ENCODE results near the gene NPPC. TPM values are rescaled to one million over a fixed set of nuclear protein-coding genes. Genes with fewer than 3 reads are reported as not detected.

The NPPC gene
- total RNA-seq, 4 donors from 2014 or later: not detected

DNA sequence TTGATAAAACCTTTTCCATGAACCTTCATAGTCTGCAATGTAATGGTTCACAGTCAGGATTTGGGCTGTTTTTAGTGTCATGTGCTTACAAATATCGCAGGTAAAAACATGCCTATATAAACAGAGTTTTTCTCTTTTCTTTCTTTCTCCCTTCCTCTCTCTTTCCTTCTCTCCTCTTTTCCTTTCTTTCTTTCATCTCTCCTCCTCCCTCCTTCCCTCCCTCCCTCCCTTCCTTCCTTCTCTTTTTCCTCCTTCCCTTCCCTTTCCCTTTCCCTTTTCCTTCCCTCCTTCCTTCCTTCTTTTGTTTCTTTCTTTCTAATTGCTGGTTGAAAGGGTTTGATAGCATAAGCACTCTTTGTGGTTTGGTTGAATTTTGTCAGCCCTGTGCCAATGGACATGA lies 9.6 kb upstream of the NPPC start:
- no peak overlapping the region for H3K4me3 ChIP-seq
- no peak for DNase-seq (ENCODE audit: low spot score in 2 of 2)
- TF ChIP-seq POLR2AphosphoS5 (IDR thresholded peaks at IDR 0.05): no peak
- no peak for TF ChIP-seq POLR2A (IDR thresholded peaks at IDR 0.05)
- no peak for TF ChIP-seq EP300 (IDR thresholded peaks at IDR 0.05)
- TF ChIP-seq, protein P1, sequence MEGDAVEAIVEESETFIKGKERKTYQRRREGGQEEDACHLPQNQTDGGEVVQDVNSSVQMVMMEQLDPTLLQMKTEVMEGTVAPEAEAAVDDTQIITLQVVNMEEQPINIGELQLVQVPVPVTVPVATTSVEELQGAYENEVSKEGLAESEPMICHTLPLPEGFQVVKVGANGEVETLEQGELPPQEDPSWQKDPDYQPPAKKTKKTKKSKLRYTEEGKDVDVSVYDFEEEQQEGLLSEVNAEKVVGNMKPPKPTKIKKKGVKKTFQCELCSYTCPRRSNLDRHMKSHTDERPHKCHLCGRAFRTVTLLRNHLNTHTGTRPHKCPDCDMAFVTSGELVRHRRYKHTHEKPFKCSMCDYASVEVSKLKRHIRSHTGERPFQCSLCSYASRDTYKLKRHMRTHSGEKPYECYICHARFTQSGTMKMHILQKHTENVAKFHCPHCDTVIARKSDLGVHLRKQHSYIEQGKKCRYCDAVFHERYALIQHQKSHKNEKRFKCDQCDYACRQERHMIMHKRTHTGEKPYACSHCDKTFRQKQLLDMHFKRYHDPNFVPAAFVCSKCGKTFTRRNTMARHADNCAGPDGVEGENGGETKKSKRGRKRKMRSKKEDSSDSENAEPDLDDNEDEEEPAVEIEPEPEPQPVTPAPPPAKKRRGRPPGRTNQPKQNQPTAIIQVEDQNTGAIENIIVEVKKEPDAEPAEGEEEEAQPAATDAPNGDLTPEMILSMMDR (IDR thresholded peaks at IDR 0.05): no peak
- no peaks in the 10 kb centered on the region for H3K36me3 ChIP-seq
- H3K9me3 ChIP-seq: no peaks in the 10 kb centered on the region
- no peaks in the 10 kb centered on the region for H3K4me1 ChIP-seq
- WGBS: 77% methylated on average over 1 of the region's 1 CpG
- H3K27me3 ChIP-seq: peaks cover 2% of the 10 kb centered on the region
- H3K27ac ChIP-seq: no peak overlapping the region

DNA sequence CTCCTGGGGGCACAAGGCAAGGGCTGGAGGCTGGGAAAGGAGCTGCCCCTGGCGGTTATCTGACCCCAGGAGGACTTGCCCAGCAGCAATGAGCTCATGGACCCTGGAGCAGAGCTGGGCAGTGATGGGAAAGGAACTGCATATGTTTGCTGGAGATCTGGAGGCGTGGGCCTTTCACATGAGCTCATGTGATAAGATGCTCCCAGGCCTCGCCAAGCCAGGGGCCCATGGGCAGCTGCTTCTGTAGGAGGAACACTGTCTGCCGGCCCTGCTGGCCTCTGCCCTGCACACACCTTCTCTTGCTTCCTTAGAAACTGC lies 9.0 kb upstream of the NPPC start:
- Histone ChIP-seq H3K9me3 (no peaks in the 10 kb centered on the region), H3K4me3 (no peak overlapping the region), H3K27ac (no peak overlapping the region), H3K4me1 (no peaks in the 10 kb centered on the region), H3K36me3 (no peaks in the 10 kb centered on the region), H3K27me3 (peaks cover 7% of the 10 kb centered on the region)
- no peak for TF ChIP-seq POLR2A (IDR thresholded peaks at IDR 0.05)
- no peak for TF ChIP-seq EP300 (IDR thresholded peaks at IDR 0.05)
- TF ChIP-seq, protein P1 (IDR thresholded peaks at IDR 0.05): no peak
- TF ChIP-seq POLR2AphosphoS5 (IDR thresholded peaks at IDR 0.05): no peak
- 76% methylated on average over 3 of the region's 4 CpGs for WGBS
- peak in 1 of 2 donors; percentile 68 for DNase-seq (ENCODE audit: low spot score in 2 of 2)

DNA sequence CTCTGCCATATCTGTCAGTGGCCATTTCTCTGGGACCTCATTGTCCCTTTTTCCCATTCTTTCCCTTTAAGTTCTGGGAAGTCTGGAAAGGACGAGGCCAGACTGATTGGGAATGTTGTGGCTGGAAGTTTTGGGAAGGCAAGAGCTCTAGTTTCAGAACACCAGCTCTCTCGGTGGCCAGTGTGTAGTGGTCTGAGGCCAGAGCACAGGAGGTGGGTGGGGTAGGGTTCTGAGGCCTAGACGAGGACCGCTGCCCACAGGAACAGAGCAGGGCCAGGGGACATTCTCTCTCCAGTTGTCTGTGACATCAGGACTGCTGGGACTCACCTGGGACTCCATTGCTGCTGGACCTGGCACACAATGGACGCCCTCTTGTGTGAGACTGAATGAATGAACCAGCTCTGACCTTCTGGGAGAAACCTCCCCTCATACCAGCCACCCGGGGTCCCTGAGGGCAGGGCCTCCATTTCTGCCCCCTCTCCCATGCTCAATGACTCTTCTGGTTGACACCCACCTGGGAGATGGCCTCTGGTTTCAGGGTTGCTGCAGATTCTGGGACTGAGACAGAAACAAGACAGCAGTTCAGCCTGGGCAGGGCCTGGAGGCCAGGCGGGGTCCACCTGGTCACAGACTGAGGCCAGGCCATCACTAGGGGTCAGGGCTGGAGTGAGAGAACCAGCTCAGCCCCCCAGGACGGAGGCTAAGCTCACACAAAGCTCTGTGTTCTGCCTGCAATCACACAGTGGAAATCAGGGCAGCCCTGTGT lies 8.4 kb upstream of the NPPC start:
- peaks cover 12% of the 10 kb centered on the region for H3K27me3 ChIP-seq
- WGBS: 73% methylated on average over 6 of the region's 8 CpGs
- no peak overlapping the region for H3K4me3 ChIP-seq
- no peaks in the 10 kb centered on the region for H3K4me1 ChIP-seq
- no peak overlapping the region for H3K27ac ChIP-seq
- peak in 1 of 2 donors; percentile 43 for DNase-seq (ENCODE audit: low spot score in 2 of 2)
- no peaks in the 10 kb centered on the region for H3K36me3 ChIP-seq
- no peaks in the 10 kb centered on the region for H3K9me3 ChIP-seq
- TF ChIP-seq POLR2AphosphoS5 (IDR thresholded peaks at IDR 0.05) (no peak), EP300 (IDR thresholded peaks at IDR 0.05) (no peak), POLR2A (IDR thresholded peaks at IDR 0.05) (no peak)
- TF ChIP-seq, protein P1 (IDR thresholded peaks at IDR 0.05): no peak

DNA sequence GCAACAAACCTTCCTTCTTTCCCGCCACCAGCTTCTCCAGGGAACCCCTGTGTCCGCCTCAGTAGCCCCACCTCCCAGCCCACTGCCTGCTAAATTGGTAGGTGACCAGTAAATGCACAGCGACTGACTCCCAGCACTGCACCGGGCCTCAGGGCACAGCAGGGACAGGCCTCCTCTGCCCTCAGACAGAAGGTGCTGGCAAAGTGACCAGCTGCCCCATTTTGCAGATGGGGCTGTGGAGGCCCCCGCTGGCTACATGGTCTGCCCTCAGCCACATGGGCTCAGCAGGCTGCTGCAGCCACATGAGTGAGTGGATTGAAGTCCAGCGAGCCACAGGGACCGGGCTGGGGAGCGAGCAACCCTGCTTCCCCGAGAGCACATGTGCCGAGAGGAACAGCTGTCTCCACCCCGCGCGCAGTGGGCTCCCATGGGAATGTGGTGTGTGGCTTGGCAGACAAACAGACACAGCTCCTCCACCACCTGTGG lies 7.8 kb upstream of the NPPC start:
- no peaks in the 10 kb centered on the region for H3K4me1 ChIP-seq
- H3K27me3 ChIP-seq: peaks cover 19% of the 10 kb centered on the region
- DNase-seq (ENCODE audit: low spot score in 2 of 2): peak in 1 of 2 donors; percentile 76
- 57% methylated on average over 3 of the region's 13 CpGs for WGBS
- no peak overlapping the region for H3K27ac ChIP-seq
- TF ChIP-seq, protein P1 (IDR thresholded peaks at IDR 0.05): no peak
- TF ChIP-seq POLR2A (IDR thresholded peaks at IDR 0.05): no peak
- no peak for TF ChIP-seq POLR2AphosphoS5 (IDR thresholded peaks at IDR 0.05)
- no peak for TF ChIP-seq EP300 (IDR thresholded peaks at IDR 0.05)
- H3K9me3 ChIP-seq: no peaks in the 10 kb centered on the region
- H3K4me3 ChIP-seq: no peak overlapping the region
- H3K36me3 ChIP-seq: no peaks in the 10 kb centered on the region

DNA sequence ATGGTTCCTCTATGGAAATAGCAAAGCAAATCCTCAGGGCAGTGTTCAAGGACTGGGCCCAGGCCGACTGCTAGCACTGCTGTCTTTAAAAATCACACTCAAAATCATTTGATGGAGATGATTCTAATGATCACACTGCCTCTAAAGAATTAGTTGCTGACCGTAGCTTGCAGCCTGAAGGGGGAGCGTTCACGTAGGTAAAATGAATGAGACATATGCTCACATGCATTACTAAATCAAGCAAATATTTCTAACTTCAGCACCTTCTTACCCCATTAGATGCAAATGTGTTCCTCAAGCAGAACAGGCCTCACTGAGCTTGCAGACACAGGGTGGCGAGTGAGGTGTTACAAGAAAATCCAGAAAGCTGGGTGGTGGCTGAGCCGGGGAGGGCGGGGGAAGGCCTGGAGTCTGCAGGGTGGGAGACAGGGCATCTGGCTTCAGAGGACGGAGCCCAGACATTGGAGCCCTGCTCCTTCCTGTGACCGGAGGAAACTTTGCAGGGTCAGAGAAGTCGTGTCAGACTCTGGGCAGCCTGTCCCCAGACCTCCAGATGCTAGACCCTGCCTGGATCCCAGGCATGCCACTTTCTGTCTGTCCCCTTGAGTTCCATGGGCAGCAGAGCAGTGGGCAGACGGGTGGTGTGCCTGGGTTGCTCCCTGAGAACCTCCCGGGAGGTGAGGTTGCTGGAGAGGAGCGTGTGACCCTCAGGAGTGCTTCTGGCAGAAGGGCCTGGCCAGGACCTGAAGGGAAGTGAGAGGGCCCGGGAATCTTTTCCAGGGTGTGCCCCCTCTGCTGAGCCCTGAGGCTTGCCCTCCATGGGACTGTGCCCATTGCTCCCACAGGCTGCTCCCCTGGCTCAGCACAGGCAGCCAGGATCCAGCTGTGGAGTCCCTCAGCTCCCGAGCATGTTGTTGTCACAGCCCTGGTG lies 7.1 kb upstream of the NPPC start:
- Histone ChIP-seq H3K9me3 (no peaks in the 10 kb centered on the region), H3K36me3 (no peaks in the 10 kb centered on the region), H3K27ac (no peak overlapping the region), H3K4me3 (no peak overlapping the region), H3K27me3 (peaks cover 23% of the 10 kb centered on the region), H3K4me1 (no peaks in the 10 kb centered on the region)
- 84% methylated on average over 14 of the region's 15 CpGs for WGBS
- TF ChIP-seq POLR2AphosphoS5 (IDR thresholded peaks at IDR 0.05) (no peak), POLR2A (IDR thresholded peaks at IDR 0.05) (no peak), EP300 (IDR thresholded peaks at IDR 0.05) (no peak)
- TF ChIP-seq, protein P1 (IDR thresholded peaks at IDR 0.05): no peak
- peak in 1 of 2 donors; percentile 67 for DNase-seq (ENCODE audit: low spot score in 2 of 2)
